Duodenal mucosa (tissue), 2 donors: Measurements from ENCODE around the gene ASF1B.
"Not testable (repeated sequence)": the region's sequence is repeated elsewhere in the genome, so short reads cannot be mapped to it uniquely, and the experiment has no call there.

ENCODE experiments used
- H3K27ac ChIP-seq: one replicate; pipeline ENCODE4 v1.7.0; 2013; ENCODE audit warnings: low read depth, low read length
- H3K27me3 ChIP-seq, 2 donors: one replicate each; pipeline ENCODE4 v1.7.0; 2013; ENCODE audit warnings: low read length in 2 of 2, control low read depth in 1 of 2; ENCODE audit not compliant: insufficient read depth in 2 of 2, control insufficient read depth in 1 of 2
- H3K36me3 ChIP-seq, 2 donors: one replicate each; pipeline ENCODE4 v1.7.0; 2013; ENCODE audit warnings: low read length in 2 of 2, control low read depth in 1 of 2; ENCODE audit not compliant: insufficient read depth in 2 of 2, control insufficient read depth in 1 of 2
- H3K4me1 ChIP-seq, 2 donors: one replicate each; pipeline ENCODE4 v1.7.0; 2013; ENCODE audit warnings: low read length in 2 of 2, control low read depth in 1 of 2; ENCODE audit not compliant: insufficient read depth in 2 of 2, control insufficient read depth in 1 of 2
- H3K4me3 ChIP-seq, 2 donors: one replicate each; pipeline ENCODE4 v1.7.0; 2013; ENCODE audit warnings: low read length in 2 of 2, low read depth in 1 of 2
- H3K9ac ChIP-seq, 2 donors: one replicate each; pipeline ENCODE4 v1.7.0; 2013; ENCODE audit warnings: low read length in 2 of 2, low read depth in 1 of 2
- H3K9me3 ChIP-seq, 2 donors: one replicate each; pipeline ENCODE4 v1.7.0; 2013; ENCODE audit warnings: low read length in 2 of 2, control low read depth in 1 of 2; ENCODE audit not compliant: control insufficient read depth in 1 of 2

Gene ASF1B

GRCh38 chr19:14149509-14149994 lies 13.2 kb upstream of the ASF1B start:
- H3K9me3 ChIP-seq = no peaks in the 10 kb centered on the region
- peaks cover 19 to 23% of the 10 kb centered on the region in 2 donors for H3K4me1 ChIP-seq
- peaks cover 0 to 20% of the 10 kb centered on the region in 2 donors for H3K36me3 ChIP-seq
- H3K27me3 ChIP-seq = no peaks in the 10 kb centered on the region
- peak overlapping the region; percentile 3 to 28 for H3K4me3 ChIP-seq
- peak overlapping the region; percentile 32 to 51 for H3K9ac ChIP-seq
- H3K27ac ChIP-seq = peak overlapping the region; percentile 22

- peak overlapping the region; percentile 32 to 51 for H3K9ac ChIP-seq
- no peaks in the 10 kb centered on the region for H3K9me3 ChIP-seq
- peak overlapping the region in 1 of 2 donors; percentile 28 for H3K4me3 ChIP-seq
These were observed 12.5 kb upstream of the ASF1B start for GRCh38 chr19:14148751-14149410.

GRCh38 chr19:14147797-14148605 lies 11.6 kb upstream of the ASF1B start:
- H3K9ac ChIP-seq = peak overlapping the region; percentile 25 to 51
- H3K36me3 ChIP-seq = peaks cover 0 to 14% of the 10 kb centered on the region in 2 donors
- H3K9me3 ChIP-seq = no peaks in the 10 kb centered on the region
- peak overlapping the region in 1 of 2 donors; percentile 17 for H3K4me3 ChIP-seq
- H3K27ac ChIP-seq = peak overlapping the region; percentile 4
- no peaks in the 10 kb centered on the region for H3K27me3 ChIP-seq
- peaks cover 19 to 23% of the 10 kb centered on the region in 2 donors for H3K4me1 ChIP-seq

More at GRCh38 chr19:14148751-14149410, 12.5 kb upstream of the ASF1B start:
- Histone ChIP-seq H3K4me1 (peaks cover 19 to 23% of the 10 kb centered on the region in 2 donors), H3K27me3 (no peaks in the 10 kb centered on the region), H3K27ac (peak overlapping the region; percentile 22), H3K36me3 (peaks cover 0 to 15% of the 10 kb centered on the region in 2 donors)

- H3K4me3 ChIP-seq = no peak overlapping the region
- peaks cover 19 to 23% of the 10 kb centered on the region in 2 donors for H3K4me1 ChIP-seq
- no peak overlapping the region for H3K27ac ChIP-seq
- H3K9ac ChIP-seq = no peak overlapping the region
- peaks cover 0 to 3% of the 10 kb centered on the region in 2 donors for H3K36me3 ChIP-seq
- no peaks in the 10 kb centered on the region for H3K27me3 ChIP-seq
- H3K9me3 ChIP-seq = no peaks in the 10 kb centered on the region
These were observed 10.4 kb upstream of the ASF1B start for GRCh38 chr19:14146789-14147216.

GRCh38 chr19:14146169-14146568 lies 9.8 kb upstream of the ASF1B start:
- H3K36me3 ChIP-seq, H3K27ac ChIP-seq, H3K4me3 ChIP-seq, H3K9ac ChIP-seq, H3K27me3 ChIP-seq, H3K9me3 ChIP-seq: not testable (repeated sequence)
- peaks cover 19 to 23% of the 10 kb centered on the region in 2 donors for H3K4me1 ChIP-seq

GRCh38 chr19:14145381-14145780 lies 9.0 kb upstream of the ASF1B start:
- no peaks in the 10 kb centered on the region for H3K27me3 ChIP-seq
- no peaks in the 10 kb centered on the region for H3K9me3 ChIP-seq
- H3K9ac ChIP-seq = no peak overlapping the region
- H3K36me3 ChIP-seq = no peaks in the 10 kb centered on the region
- H3K4me1 ChIP-seq = peaks cover 19 to 23% of the 10 kb centered on the region in 2 donors
- H3K27ac ChIP-seq = no peak overlapping the region
- no peak overlapping the region for H3K4me3 ChIP-seq

GRCh38 chr19:14142262-14143190 lies 6.1 kb upstream of the ASF1B start:
- no peaks in the 10 kb centered on the region for H3K27me3 ChIP-seq
- H3K4me1 ChIP-seq = no peaks in the 10 kb centered on the region
- H3K36me3 ChIP-seq = no peaks in the 10 kb centered on the region
- H3K9me3 ChIP-seq = no peaks in the 10 kb centered on the region
- no peak overlapping the region for H3K4me3 ChIP-seq
- no peak overlapping the region for H3K9ac ChIP-seq
- H3K27ac ChIP-seq = no peak overlapping the region

- Histone ChIP-seq H3K4me3 (no peak overlapping the region), H3K36me3 (no peaks in the 10 kb centered on the region)
These were observed 4.7 kb upstream of the ASF1B start for GRCh38 chr19:14141041-14141440.

GRCh38 chr19:14139944-14140343 lies 3.6 kb upstream of the ASF1B start:
- H3K4me3 ChIP-seq = no peak overlapping the region
- peaks cover 8 to 10% of the 10 kb centered on the region in 2 donors for H3K4me1 ChIP-seq
- H3K36me3 ChIP-seq = no peaks in the 10 kb centered on the region
- no peak overlapping the region for H3K27ac ChIP-seq
- H3K9ac ChIP-seq = no peak overlapping the region
- no peaks in the 10 kb centered on the region for H3K27me3 ChIP-seq
- no peaks in the 10 kb centered on the region for H3K9me3 ChIP-seq

More at GRCh38 chr19:14141041-14141440, 4.7 kb upstream of the ASF1B start:
- Histone ChIP-seq H3K27me3 (no peaks in the 10 kb centered on the region), H3K9ac (no peak overlapping the region), H3K4me1 (peaks cover 0 to under 1% of the 10 kb centered on the region in 2 donors), H3K9me3 (no peaks in the 10 kb centered on the region), H3K27ac (no peak overlapping the region)
